ENCODE results near the gene UBD. TPM values are rescaled to one million over a fixed set of nuclear protein-coding genes. Genes with fewer than 3 reads are reported as not detected.

The UBD gene
- polyA plus RNA-seq, 1 donor (not counting 4 experiments of a cell fraction or from before 2014, with no cell fraction given): not detected

DNA sequence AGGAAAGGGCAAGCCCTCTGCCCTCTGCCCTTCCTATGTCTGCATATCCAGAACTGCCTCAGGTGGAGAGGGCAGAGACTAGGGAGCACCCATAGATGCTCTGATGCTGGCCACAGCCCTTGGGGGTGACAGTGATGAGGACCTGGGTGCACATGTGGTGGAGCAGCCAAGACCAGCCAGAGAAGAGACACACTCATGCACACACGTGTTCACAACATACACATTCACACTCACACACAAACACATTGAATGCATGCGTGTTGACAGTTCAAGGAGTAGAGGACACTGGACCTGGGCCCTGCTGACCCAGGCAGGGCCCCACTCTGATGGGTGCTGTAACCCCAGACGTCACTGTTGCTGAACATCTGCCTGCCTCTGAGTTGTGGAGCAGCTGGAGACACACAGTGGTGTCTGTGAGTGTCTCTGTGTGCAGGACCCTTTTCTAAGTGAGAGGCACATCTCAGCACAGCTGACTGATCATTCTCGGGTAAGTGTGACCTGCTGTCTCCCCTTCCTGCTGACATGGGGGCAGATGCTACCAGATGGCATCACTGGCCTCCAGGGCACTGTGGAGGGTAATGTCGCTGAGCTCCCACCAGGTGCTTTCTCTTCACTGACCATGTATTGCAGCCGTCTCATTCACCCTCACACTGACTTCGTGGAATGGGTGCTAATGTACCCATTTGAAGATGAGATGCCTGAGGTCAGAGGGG is 41.6 kb downstream of the UBD start:
- Histone ChIP-seq H2AFZ (ENCODE audit: control insufficient read depth, low read length) (no peak overlapping the region), H3K4me1 (ENCODE audit: control insufficient read depth, extremely low read depth, insufficient read depth, low read length) (peaks cover 8% of the 10 kb centered on the region), H3K4me2 (ENCODE audit: control insufficient read depth, extremely low read depth, insufficient read depth, low read depth, low read length) (no peak overlapping the region), H3K27me3 (ENCODE audit: control insufficient read depth, extremely low read depth, insufficient read depth, low read length) (no peaks in the 10 kb centered on the region), H3K9me1 (ENCODE audit: control insufficient read depth, extremely low read depth, insufficient read depth, low read length) (no peaks in the 10 kb centered on the region), H4K20me1 (ENCODE audit: control insufficient read depth, extremely low read depth, insufficient read depth, low read length) (no peaks in the 10 kb centered on the region), H3K36me3 (ENCODE audit: control insufficient read depth in 2 of 2, extremely low read depth in 1 of 2, insufficient read depth in 2 of 2, low read length in 2 of 2) (no peaks in the 10 kb centered on the region), H3K9ac (ENCODE audit: control insufficient read depth, extremely low read depth, insufficient read depth, low read length) (no peak overlapping the region), H3K79me2 (ENCODE audit: control insufficient read depth, insufficient read depth, low read length) (no peaks in the 10 kb centered on the region), H3K4me3 (ENCODE audit: control insufficient read depth in 2 of 3, extremely low read depth in 1 of 3, insufficient read depth in 2 of 3, low read depth in 1 of 3, low read length in 3 of 3) (no peak overlapping the region), H3K27ac (ENCODE audit: control insufficient read depth, insufficient read depth, low read length) (no peak overlapping the region), H3K9me3 (ENCODE audit: control insufficient read depth, low read depth, low read length) (no peaks in the 10 kb centered on the region)
- dilution Hi-C loops (cut with MboI; ENCODE audit: extremely low pct_ligation_motif_present, low sequenced_read_pairs): no loop called here
- DNase-seq (ENCODE audit: low read depth, low spot score) (no peak), FAIRE-seq (no peak)
- TF ChIP-seq EZH2 (IDR thresholded peaks at IDR 0.05; ENCODE audit: low read length) (no peak), CTCF (optimal IDR thresholded peaks at IDR 0.05 in 1 of 3, IDR thresholded peaks at IDR 0.05 in 1 of 3, conservative IDR thresholded peaks at IDR 0.05 in 1 of 3; ENCODE audit: extremely low read depth in 1 of 3, insufficient read depth in 2 of 3, low read length in 3 of 3) (no peak)

GRCh38 chr6:29517245-29517644 is 42.3 kb downstream of the UBD start:
- DNase-seq (ENCODE audit: low read depth, low spot score) (no peak), FAIRE-seq (no peak)
- no peaks in the 10 kb centered on the region for H3K79me2 ChIP-seq (ENCODE audit: control insufficient read depth, insufficient read depth, low read length)
- no peaks in the 10 kb centered on the region for H3K9me1 ChIP-seq (ENCODE audit: control insufficient read depth, extremely low read depth, insufficient read depth, low read length)
- no peak overlapping the region for H3K27ac ChIP-seq (ENCODE audit: control insufficient read depth, insufficient read depth, low read length)
- no peak overlapping the region for H2AFZ ChIP-seq (ENCODE audit: control insufficient read depth, low read length)
- H3K36me3 ChIP-seq (ENCODE audit: control insufficient read depth in 2 of 2, extremely low read depth in 1 of 2, insufficient read depth in 2 of 2, low read length in 2 of 2): no peaks in the 10 kb centered on the region
- H4K20me1 ChIP-seq (ENCODE audit: control insufficient read depth, extremely low read depth, insufficient read depth, low read length): no peaks in the 10 kb centered on the region
- no peak for TF ChIP-seq EZH2 (IDR thresholded peaks at IDR 0.05; ENCODE audit: low read length)
- TF ChIP-seq CTCF (optimal IDR thresholded peaks at IDR 0.05 in 1 of 3, IDR thresholded peaks at IDR 0.05 in 1 of 3, conservative IDR thresholded peaks at IDR 0.05 in 1 of 3; ENCODE audit: extremely low read depth in 1 of 3, insufficient read depth in 2 of 3, low read length in 3 of 3): peak in 1 of 3 experiments; percentile 35
- peaks cover 8% of the 10 kb centered on the region for H3K4me1 ChIP-seq (ENCODE audit: control insufficient read depth, extremely low read depth, insufficient read depth, low read length)
- H3K4me2 ChIP-seq (ENCODE audit: control insufficient read depth, extremely low read depth, insufficient read depth, low read depth, low read length): no peak overlapping the region
- no peak overlapping the region for H3K9ac ChIP-seq (ENCODE audit: control insufficient read depth, extremely low read depth, insufficient read depth, low read length)
- H3K9me3 ChIP-seq (ENCODE audit: control insufficient read depth, low read depth, low read length): no peaks in the 10 kb centered on the region
- H3K4me3 ChIP-seq (ENCODE audit: control insufficient read depth in 2 of 3, extremely low read depth in 1 of 3, insufficient read depth in 2 of 3, low read depth in 1 of 3, low read length in 3 of 3): no peak overlapping the region
- dilution Hi-C loops (cut with MboI; ENCODE audit: extremely low pct_ligation_motif_present, low sequenced_read_pairs): no loop called here
- no peaks in the 10 kb centered on the region for H3K27me3 ChIP-seq (ENCODE audit: control insufficient read depth, extremely low read depth, insufficient read depth, low read length)

All from keratinocyte (primary cell).